Measurements from ENCODE around the gene FZD4. TPM values are rescaled to one million over a fixed set of nuclear protein-coding genes. Genes with fewer than 3 reads are reported as not detected.
A peak's percentile ranks its signal among the peaks of the same experiment; 100 is the strongest.

FZD4 gene
- total and polyA plus RNA-seq, 2 experiments from 2014 or later = 18.8 to 46.4 TPM

GRCh38 chr11:86988351-86988881 is 33.2 kb upstream of the FZD4 start:
- Histone ChIP-seq H3K9me3 (ENCODE audit: low read depth) (no peaks in the 10 kb centered on the region), H3K4me1 (ENCODE audit: low read depth) (peaks cover 30% of the 10 kb centered on the region), H3K27ac (peak overlapping the region; percentile 80), H3K4me3 (no peak overlapping the region), H3K27me3 (no peaks in the 10 kb centered on the region), H3K36me3 (no peaks in the 10 kb centered on the region)
- no peak for DNase-seq (ENCODE audit: low read depth in 1 of 2, low spot score in 1 of 2)
- no peak for TF ChIP-seq CTCF (IDR thresholded peaks at IDR 0.05; ENCODE audit: low read depth, low read length)

GRCh38 chr11:86987679-86988078 is 32.5 kb upstream of the FZD4 start:
- Histone ChIP-seq H3K27ac (no peak overlapping the region), H3K4me3 (no peak overlapping the region), H3K27me3 (no peaks in the 10 kb centered on the region), H3K9me3 (ENCODE audit: low read depth) (no peaks in the 10 kb centered on the region), H3K4me1 (ENCODE audit: low read depth) (peaks cover 28% of the 10 kb centered on the region), H3K36me3 (no peaks in the 10 kb centered on the region)
- TF ChIP-seq CTCF (IDR thresholded peaks at IDR 0.05; ENCODE audit: low read depth, low read length) = no peak
- DNase-seq (ENCODE audit: low read depth in 1 of 2, low spot score in 1 of 2) = no peak

GRCh38 chr11:86984701-86985100 is 29.5 kb upstream of the FZD4 start:
- H3K4me3 ChIP-seq = no peak overlapping the region
- H3K36me3 ChIP-seq = no peaks in the 10 kb centered on the region
- no peaks in the 10 kb centered on the region for H3K27me3 ChIP-seq
- H3K4me1 ChIP-seq (ENCODE audit: low read depth) = peaks cover 30% of the 10 kb centered on the region
- H3K27ac ChIP-seq = no peak overlapping the region
- TF ChIP-seq CTCF (IDR thresholded peaks at IDR 0.05; ENCODE audit: low read depth, low read length) = no peak
- DNase-seq (ENCODE audit: low read depth in 1 of 2, low spot score in 1 of 2) = no peak
- H3K9me3 ChIP-seq (ENCODE audit: low read depth) = no peaks in the 10 kb centered on the region

- Histone ChIP-seq H3K27ac (no peak overlapping the region), H3K27me3 (no peaks in the 10 kb centered on the region), H3K36me3 (no peaks in the 10 kb centered on the region)
These were observed 27.9 kb upstream of the FZD4 start for GRCh38 chr11:86983021-86983488.

GRCh38 chr11:86981777-86982540 is 26.8 kb upstream of the FZD4 start:
- no peak for DNase-seq (ENCODE audit: low read depth in 1 of 2, low spot score in 1 of 2)
- TF ChIP-seq CTCF (IDR thresholded peaks at IDR 0.05; ENCODE audit: low read depth, low read length) = no peak
- no peak overlapping the region for H3K27ac ChIP-seq
- no peak overlapping the region for H3K4me3 ChIP-seq
- H3K36me3 ChIP-seq = no peaks in the 10 kb centered on the region
- peaks cover 13% of the 10 kb centered on the region for H3K4me1 ChIP-seq (ENCODE audit: low read depth)
- no peaks in the 10 kb centered on the region for H3K27me3 ChIP-seq
- H3K9me3 ChIP-seq (ENCODE audit: low read depth) = no peaks in the 10 kb centered on the region

More at GRCh38 chr11:86983021-86983488, 27.9 kb upstream of the FZD4 start:
- Histone ChIP-seq H3K4me3 (no peak overlapping the region), H3K4me1 (ENCODE audit: low read depth) (peaks cover 13% of the 10 kb centered on the region), H3K9me3 (ENCODE audit: low read depth) (no peaks in the 10 kb centered on the region)
- no peak for DNase-seq (ENCODE audit: low read depth in 1 of 2, low spot score in 1 of 2)
- no peak for TF ChIP-seq CTCF (IDR thresholded peaks at IDR 0.05; ENCODE audit: low read depth, low read length)

Data from cardiac muscle cell (in vitro differentiated cells and primary cell).